GM19023 (cell line): ENCODE measurements around the gene STAMBP.
"Not testable (repeated sequence)": the region's sequence is repeated elsewhere in the genome, so short reads cannot be mapped to it uniquely, and the experiment has no call there.

Source experiments
- ATAC-seq: cut with Tn5 transposase; IDR thresholded peaks from one replicate; pipeline ENCODE4 v1.9.1; 2021; ENCODE audit warnings: mild to moderate bottlenecking, moderate library complexity; ENCODE audit not compliant: unreplicated experiment

Gene STAMBP

GRCh38 chr2:73885406-73885805 is 56.6 kb downstream of the STAMBP start:
- no peak for ATAC-seq

DNA sequence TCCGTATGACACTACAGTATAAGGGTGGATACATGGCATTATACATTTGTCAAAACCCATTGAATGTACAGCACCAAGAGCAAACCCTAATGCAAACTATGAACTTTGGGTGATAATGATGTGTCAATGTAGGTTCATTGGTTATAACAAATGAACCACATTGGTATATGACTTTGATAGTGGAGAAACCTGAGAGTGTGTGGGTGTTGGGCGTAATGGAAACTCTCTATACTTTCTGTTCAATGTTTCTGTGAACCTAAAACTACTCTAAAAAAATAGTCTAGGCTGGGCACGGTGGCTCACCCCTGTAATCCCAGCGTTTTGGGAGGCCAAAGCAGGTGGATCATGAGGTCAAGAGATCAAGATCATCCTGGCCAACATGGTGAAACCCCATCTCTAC is 57.6 kb downstream of the STAMBP start:
- no peak for ATAC-seq

DNA sequence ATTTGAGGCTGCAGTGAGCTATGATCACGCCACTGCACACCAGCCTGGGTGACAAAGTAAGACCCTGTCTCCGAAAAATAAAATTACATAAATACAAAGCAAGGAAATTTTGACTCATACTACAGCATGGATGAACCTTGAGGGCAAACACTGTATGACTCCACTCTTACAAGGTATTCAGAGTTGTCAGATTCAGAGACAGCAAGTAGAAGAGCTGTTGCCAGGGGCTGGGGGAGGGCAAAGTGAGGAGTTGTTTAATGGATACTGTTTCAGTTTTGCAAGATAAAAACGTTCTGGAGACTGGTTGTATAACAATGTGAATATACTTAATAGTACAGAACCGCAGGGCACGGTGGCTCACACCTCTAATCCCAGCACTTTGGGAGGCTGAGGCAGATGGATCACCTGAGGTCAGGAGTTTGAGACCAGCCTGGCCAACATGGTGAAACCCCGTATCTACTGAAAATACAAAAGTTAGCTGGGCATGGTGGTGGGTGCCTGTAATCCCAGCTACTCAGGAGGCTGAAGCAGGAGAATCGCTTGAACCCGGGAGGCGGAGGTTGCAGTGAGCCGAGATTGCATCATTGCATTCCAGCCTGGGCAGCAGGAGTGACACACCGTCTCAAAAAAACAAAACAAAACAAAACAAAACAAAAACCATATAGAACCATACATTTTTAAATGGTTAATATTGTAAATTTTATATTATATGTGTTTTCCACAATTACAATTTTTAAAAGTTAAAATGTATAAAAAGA is 59.0 kb downstream of the STAMBP start:
- ATAC-seq, result not testable (repeated sequence)

DNA sequence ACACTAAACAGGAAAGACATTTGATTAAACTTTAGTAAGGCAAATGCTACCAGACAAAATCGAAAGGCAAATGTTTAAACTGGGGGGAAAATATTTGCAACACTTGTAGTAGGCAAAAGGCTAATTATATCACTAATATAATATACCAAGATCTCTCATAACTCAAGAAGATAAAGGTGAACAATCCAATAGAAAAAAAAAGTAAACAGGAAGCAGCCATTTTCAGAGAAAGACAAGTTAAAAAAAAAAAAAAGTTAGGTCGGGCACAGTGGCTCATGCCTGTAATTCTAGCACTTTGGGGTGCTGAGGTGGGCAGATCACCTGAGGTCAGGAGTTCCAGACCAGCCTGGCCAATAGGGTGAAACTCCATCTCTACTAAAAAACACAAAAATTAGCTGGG is 59.6 kb downstream of the STAMBP start:
- no peak for ATAC-seq

DNA sequence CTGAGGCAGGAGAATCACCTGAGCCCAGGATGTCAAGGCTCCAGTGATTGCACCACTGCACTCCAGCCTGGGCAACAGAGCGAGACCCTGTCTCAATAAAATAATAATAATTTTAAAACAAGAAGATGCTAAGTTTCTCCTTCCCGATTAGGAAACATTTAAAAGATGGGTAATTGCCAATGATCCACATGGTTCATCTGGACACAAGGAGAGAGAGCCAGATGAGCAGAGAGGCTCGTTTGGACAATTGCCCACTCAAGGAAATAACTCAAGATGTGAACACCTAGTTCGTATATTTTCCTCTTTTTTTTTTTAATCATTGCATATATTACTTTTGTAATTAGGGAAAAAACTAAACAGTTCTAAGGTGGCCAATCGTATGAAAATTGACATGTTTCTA is 60.4 kb downstream of the STAMBP start:
- no peak for ATAC-seq

DNA sequence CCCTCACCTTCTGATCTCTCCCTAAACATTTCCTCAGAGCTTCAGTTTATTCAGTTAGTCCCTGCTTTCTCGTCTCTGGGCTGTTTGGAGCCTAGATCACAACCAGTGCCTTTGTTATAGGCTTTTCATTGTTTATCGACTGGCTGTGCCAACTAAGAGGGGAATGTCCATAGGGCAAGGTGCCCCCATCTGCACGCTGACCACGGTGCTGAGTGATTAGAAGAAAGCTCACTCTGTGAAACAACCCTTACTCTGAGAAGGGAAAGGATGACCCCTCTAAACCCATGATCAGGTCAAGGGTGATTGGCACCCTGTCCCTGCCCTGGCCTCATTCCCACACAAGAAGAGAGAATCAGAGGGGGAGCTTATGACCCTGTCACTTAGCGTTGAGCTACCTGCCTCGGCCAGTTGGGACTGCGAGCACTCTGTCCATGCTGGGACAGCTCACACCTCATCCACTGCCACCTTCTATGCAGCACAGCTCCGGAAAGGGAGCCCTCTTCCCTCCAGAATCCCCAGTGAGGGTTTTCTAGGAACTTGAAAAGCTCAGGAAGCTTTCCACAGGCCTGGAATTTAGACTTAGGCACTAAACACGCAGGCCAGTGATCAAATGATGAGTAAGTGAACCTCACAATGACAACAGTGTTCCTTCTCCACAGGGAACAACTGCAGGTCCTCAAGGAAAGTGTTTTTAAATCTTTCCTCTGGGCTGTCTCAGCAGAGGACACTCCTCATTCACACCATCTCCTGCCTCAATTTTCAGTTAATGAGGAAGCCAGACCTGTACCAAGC is 61.7 kb downstream of the STAMBP start:
- no peak for ATAC-seq

DNA sequence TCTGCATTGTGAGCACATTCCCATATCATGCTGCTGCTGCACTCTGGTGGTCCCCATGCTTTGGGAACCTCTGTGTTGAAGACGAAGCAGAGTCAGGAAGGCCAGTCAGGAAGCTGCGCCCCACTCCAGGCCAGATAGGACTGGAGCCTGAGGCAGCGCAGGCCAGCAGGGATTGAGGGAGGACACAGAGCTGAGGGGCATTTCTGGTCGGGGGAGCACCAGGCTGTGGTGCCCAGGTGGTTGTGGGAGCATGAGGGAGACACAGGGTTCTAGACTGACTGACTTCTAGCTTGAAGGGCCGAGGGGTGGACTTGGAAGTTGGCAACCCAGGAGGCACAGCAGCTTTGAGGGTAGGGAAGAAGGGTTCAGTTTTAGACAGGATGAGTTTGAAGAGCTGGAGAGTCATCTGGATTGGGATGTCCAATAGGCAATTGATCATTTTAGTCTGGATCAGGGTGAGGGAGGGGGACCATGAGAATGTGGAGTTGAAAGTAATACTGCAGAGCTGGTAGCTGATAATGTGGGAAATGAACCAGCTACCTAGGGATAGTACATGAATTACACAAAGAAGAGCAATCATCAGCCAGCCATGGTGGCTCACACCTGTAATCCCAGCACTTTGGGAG is 62.6 kb downstream of the STAMBP start:
- no peak for ATAC-seq

DNA sequence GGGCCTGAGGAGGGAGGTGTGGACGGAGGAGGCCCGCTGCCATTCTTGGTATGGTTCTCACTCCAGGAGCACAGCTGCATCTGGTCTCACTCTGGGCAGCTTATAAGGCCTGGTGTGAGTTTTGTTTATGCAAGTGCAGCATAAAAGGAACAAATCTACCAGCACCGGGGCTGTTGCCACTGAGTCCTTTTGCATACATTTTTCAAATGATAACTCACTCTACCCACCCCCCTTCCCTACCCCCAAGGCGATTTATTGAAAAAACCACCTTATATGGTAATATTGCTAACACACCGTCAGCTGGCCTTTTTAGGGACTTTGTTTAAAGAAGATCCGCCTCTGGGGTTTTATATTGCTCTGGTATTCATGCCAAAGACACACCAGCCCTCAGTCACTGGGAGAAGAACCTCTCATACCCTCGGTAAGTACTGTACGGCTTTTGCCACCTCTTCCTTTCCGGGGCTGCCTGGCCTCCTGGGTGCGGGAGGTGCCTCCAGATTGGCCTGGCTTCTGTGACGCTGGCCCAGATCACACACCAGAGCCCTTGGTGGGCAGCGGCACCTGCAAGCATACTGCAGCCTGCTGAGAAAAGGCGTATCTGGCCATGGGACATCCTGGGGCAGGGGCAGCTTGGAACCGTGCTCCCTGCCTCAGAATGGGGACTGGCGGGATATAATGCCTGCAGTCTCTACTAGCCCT is 64.0 kb downstream of the STAMBP start, which contains the start of gene ACTG2:
ACTG2 (plus strand) TSS at position 378 of the 699 bp plus-strand sequence. CDS start 8,304 bp downstream, outside the sequence.
- ATAC-seq, result no peak

DNA sequence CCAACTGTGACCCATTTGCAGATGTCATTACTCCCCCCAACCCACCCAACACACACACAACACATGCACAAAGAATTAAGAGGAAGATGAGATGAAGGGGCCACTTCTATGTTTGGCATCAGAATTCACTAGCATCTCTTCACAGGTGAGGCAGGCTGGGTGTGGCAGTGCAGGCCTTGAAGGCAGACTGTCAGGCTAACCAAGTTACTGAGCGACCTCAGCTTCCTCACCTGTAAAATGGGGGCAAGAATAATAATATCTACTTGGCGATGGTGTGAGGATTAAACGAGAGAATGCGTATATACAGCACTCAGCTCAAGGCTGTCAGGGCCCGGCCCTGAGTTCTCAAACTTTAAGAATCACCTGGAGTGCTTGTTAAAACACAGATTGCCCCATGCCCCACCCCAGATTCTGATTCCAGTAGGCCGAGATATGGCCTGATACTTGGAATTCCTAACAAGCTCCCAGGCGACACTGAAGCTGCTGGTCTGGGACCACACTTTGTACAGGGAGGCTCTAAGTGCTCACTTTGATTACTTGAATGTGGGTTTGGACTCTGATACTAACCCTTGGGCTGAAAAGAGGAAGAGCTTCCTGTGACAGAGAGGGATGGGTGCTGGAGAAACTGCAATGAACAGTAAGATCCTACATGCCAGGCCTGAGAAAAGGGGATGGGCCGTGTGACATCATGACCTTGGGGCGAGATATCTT is 65.2 kb downstream of the STAMBP start:
- ATAC-seq, result no peak

- no peak for ATAC-seq
Observed at GRCh38 chr2:73894475-73894850, 65.7 kb downstream of the STAMBP start.

GRCh38 chr2:73894877-73895276 is 66.1 kb downstream of the STAMBP start:
- ATAC-seq, result no peak

- no peak for ATAC-seq
Observed at GRCh38 chr2:73895473-73895872, 66.7 kb downstream of the STAMBP start.

DNA sequence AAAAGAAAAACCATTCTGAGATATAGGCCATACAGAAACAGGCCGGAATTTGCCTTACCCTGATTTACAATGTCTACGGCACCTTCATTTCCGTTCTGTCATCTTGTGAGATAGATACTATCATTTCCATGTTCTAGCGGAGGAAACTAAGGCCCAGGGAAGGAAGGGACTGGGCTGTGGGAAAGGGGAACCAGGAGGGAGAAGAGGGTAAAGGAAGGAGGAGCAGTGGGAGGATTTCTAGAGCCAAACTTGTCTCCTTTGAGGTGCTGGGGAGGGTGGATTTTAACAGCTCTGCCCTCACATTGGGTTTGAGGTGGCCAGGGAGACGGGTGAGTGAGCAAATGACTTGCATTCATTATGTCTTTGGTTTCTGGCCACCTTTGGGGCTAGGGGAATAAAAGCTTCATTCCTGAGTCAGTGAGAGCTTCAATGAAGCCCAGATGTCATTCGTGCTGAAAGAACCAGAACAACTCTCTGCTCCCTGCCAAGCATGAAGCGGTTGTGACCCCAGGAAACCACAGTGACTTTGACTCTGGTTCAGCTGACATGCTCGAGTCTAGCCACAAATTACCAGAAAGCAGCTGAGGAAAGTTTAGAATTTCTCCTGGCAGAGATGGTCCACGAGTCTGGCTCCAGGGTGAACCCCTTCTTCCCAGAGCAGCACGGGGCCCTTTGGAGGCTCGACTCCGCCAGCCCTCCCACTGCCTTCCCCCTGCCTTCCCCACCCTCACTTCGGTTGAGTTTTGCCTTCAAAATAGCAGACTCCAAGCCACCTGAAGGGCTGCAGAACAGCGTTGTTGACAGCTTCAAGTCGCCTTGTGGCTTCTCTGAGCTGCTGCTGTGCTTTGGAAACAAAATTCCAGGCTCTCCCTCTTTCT is 67.8 kb downstream of the STAMBP start:
- ATAC-seq, result peak; percentile 63

DNA sequence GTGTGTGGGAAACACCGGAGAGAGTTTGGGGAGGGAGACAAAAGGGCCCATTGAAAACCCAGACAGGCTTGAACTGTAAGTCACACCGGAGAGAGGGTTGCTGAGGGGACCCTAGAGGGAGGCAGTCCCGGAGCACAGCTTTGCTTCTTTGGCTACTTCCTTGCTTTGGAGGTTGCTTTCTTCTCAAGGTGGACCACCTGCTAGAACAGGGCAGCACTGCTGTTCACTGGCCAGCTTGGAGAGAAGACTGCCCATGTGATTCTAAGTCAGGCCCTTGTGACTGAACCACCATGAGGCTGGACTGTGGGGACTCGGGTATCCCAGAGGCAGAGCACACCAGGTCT is 68.5 kb downstream of the STAMBP start:
- no peak for ATAC-seq

GRCh38 chr2:73897934-73898333 is 69.2 kb downstream of the STAMBP start:
- no peak for ATAC-seq

DNA sequence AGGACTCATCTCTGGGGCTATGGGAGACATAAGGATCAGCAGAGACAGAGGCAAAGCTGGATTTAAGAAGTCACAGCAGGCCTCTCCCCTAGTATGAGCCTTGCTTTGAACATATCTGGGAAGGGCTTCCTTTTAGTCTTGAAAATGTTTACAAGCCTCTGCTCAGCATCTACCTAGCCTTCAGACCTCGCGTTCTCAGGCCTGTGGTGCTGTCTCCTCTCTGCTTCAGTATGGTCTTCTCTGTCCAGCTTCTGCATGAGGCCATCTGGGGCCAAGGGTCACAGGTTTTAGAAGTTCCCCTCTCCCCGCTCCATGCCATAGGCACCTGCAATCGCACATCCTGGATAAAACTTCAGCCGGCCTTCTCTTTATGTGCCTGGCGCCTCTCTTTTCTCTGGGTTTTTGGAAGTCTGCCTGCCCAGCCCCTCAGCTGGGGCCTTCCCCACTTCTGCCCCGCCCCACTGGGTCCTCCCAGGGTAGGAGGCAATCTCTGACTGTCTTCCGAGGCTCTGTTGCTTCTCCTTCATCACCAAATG is 71.1 kb downstream of the STAMBP start:
- no peak for ATAC-seq

DNA sequence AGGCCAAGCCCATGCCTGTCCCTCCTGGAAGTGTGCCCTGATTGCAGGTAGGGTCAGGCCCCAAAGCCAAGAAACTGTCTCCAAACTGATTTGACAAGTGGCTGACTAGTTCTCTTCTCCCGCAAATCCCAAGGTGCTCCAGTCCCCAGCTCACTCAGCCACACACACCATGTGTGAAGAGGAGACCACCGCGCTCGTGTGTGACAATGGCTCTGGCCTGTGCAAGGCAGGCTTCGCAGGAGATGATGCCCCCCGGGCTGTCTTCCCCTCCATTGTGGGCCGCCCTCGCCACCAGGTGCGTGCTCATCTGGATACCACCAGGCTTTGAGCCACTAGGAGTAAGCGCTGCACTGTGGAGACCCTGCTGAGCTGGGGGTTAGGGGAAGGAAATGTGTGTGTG is 72.4 kb downstream of the STAMBP start:
- no peak for ATAC-seq

DNA sequence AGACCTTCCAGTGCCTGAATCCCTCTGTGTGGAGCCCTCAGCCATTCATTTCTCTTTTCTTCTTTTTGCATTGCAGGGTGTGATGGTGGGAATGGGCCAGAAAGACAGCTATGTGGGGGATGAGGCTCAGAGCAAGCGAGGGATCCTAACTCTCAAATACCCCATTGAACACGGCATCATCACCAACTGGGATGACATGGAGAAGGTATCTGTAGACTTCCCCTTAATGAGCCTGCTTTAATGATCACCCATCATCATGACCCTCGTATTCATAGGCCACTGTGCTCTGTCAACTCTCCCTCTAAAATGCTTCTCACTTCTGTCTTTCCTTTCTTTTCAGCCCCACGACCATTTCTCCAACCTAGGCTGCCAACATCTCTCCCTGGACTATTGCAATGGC is 73.5 kb downstream of the STAMBP start:
- ATAC-seq, result no peak

- no peak for ATAC-seq
Observed at GRCh38 chr2:73903313-73903712, 74.6 kb downstream of the STAMBP start.
